Hematopoietic multipotent progenitor cell treated with erythropoietin and hydrocortisone succinate and interleukin-3 and kit ligand, for 15 days (in vitro differentiated cells): Measurements from ENCODE around the gene TRPM3.

Experiments
- DNase-seq: peaks from one replicate; pipeline ENCODE4 v3.0.0-alpha.2; 2015; ENCODE audit warnings: low spot score

The TRPM3 gene

GRCh38 chr9:70883963-70884793, 237.2 kb downstream of the TRPM3 start:
- DNase-seq = no peak

DNA sequence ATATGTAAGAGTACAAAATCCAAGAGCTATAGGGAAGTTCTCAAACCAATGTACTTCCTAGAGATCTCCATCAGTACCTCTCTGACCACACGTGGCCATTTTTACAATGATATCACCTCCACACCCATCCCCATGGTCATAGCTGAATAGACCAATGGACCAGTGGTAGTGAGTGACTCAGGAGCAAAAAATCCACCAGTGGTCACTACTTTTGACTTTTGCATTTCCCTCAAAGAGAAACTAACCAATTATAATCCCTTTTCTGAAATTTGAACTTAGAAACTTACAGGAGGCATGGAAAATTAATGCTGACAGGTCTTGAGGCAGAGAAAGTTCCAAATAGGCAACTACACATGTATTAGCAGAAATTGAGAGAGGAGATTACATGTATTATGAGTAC, 238.4 kb downstream of the TRPM3 start:
- DNase-seq = no peak

- no peak for DNase-seq
Measured at GRCh38 chr9:70881333-70881732, 240.1 kb downstream of the TRPM3 start.

GRCh38 chr9:70880535-70880934, 240.9 kb downstream of the TRPM3 start:
- no peak for DNase-seq

DNA sequence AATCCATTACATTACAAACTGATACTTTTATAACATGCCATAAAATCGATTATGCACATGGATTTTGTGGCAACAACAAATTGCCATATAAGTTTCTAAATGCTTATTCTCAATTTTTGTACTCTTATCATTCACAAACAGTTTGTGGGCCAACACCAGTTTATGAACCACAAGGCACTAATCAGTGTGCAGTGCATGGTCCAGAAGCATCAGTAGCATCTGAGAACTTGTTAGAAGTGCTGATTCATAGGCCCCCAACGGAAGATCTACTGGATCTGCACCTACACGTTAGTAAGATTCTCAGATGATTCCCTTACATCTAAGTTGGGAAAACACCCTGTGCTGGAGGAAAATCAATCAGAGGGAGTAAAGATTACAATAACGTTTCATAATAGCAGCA, 242.8 kb downstream of the TRPM3 start:
- DNase-seq = no peak

GRCh38 chr9:70874451-70874850, 247.0 kb downstream of the TRPM3 start:
- DNase-seq = no peak

GRCh38 chr9:70873506-70873905, 247.9 kb downstream of the TRPM3 start:
- DNase-seq = no peak

GRCh38 chr9:70868661-70869652, 252.5 kb downstream of the TRPM3 start:
- no peak for DNase-seq

DNA sequence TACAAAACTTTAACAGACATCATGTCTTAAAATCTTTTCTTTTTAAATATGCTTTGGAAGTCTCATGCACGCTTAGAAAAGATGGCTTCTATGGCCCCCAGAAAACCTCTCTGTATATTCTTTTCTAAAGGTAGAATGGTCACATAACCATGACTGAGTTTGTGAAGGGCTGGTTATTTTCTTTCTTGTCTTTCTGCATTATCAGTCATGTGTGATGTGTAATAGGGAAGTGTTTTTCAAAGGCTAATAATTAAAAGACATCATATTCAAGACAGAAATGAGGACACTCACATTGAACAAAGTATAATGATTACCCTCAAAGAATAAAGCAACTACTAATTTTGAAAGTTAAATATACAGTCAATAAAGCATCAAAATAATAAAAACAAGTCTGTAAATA, 253.4 kb downstream of the TRPM3 start:
- no peak for DNase-seq

- DNase-seq = no peak
Measured at GRCh38 chr9:70865471-70865870, 255.9 kb downstream of the TRPM3 start.

DNA sequence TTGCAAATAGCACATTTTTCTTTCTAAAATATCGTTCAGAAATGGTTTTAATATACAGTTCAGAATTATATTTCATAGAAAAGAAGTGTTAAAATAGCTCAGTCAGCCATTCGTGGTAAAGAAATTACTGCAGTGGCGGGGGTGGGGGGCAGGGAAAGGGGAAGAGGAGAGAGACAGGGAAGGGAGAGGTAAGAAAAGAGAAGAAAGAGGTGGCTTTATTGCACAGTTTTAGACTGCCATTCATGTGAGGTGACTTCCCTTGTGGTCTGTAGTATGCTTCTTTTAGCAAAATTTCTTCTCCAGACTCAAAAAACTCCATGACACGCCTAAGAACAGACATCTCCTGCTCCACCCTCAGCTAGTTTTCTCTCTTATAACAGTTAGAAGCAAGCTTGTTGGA, 259.6 kb downstream of the TRPM3 start:
- no peak for DNase-seq

GRCh38 chr9:70861376-70861775, 260.0 kb downstream of the TRPM3 start:
- no peak for DNase-seq

- DNase-seq = no peak
Measured at GRCh38 chr9:70859694-70860093, 261.7 kb downstream of the TRPM3 start.

DNA sequence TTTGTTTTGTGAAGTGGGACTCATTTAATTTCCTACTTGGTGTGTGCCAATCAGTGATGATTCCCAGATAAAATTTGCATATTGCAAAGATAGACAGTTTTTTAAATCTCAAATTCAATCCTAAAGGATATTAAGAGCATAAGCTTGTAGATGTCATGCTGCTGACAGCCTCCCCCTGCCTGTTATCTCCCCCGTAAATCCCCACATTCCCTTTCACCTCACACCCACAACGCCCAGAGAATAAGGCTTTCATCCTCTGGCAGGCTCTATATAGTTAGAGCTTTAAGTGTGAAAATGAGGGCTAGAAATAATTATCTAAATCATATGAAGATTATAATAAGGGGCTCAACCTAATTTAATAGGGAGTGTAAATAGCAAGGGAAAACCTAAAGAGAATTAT, 265.0 kb downstream of the TRPM3 start:
- no peak for DNase-seq

- DNase-seq = no peak
Measured at GRCh38 chr9:70852711-70853240, 268.6 kb downstream of the TRPM3 start.

GRCh38 chr9:70840266-70840665, 281.2 kb downstream of the TRPM3 start:
- no peak for DNase-seq

- DNase-seq = no peak
Measured at GRCh38 chr9:70835323-70835722, 286.1 kb downstream of the TRPM3 start.

- no peak for DNase-seq
Measured at GRCh38 chr9:70832492-70832891, 288.9 kb downstream of the TRPM3 start.

DNA sequence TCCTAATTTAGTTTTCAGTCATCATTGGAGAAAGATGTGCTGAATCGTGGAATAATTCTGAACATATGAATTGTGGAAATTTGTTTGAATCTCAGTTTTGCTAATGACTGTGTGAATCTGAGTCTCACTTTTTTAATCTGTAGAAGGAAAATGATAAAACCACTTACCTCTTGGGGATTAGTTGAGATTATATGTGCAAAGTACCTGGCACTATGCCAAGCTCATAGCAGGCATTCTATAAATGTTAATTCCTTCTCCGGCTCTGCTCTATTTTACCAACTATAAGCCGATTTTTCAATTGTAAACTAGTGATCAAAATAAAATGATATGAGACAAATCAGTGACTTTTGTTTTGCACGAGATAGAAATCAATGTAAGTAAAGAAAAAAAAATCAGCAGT, 290.8 kb downstream of the TRPM3 start:
- DNase-seq = no peak

DNA sequence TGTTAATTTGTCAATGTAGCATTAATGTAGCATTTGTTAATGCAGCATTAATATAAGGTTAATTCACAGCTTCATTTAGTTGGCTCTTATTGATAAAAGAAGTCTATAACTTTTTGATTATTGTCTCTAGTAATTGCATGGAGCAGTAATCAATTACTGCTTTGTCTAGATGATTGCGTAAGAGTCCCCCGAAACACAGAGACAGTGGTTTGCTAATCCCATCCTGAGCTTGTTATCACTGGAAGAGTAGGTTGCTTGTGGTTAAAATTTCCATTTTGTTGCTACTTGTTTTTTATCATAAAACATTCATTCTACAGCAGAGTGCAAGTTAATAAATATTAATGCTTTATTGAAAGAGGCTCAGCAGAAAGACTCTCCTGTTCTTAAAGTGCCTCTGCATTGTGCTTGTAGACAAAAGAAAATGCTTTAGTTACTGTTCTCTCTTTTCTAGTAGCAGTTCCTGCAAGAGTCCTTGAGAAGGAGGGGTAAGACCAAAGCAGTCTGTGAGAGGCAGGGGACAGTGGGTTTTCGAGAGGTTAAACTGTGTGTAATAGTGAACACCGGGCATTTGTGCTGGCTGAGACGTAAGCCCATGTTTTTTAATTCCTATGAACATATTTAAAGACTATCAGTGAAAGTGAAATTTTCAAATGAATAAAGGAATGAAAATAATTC, 291.7 kb downstream of the TRPM3 start:
- DNase-seq = no peak

- DNase-seq = no peak
Measured at GRCh38 chr9:70826562-70826961, 294.9 kb downstream of the TRPM3 start.

GRCh38 chr9:70823284-70823683, 298.1 kb downstream of the TRPM3 start:
- DNase-seq = no peak
